Liver (tissue), 3 donors: ENCODE results near the gene MAGEA4.

Experiments
- EGR1 ChIP-seq, 2 donors: IDR thresholded peaks; 2 replicates each; pipeline ENCODE4 v1.6.1; 2016 to 2018; ENCODE audit warnings: antibody characterized with exemption in 2 of 2, low read depth in 2 of 2
- GABPA ChIP-seq, 2 donors: IDR thresholded peaks in 1 of 2; conservative IDR thresholded peaks in 1 of 2; 2 replicates each; pipeline ENCODE4 v1.6.1; 2016; ENCODE audit warnings: antibody characterized with exemption in 2 of 2, mild to moderate bottlenecking in 1 of 2, moderate library complexity in 1 of 2
- HNF4G ChIP-seq: IDR thresholded peaks from 2 replicates; pipeline ENCODE4 v1.6.1; 2016; ENCODE audit warnings: antibody characterized with exemption
- JUND ChIP-seq, 2 donors: IDR thresholded peaks; 2 replicates each; pipeline ENCODE4 v1.6.1; 2016; ENCODE audit warnings: antibody characterized with exemption in 2 of 2
- NR2F2 ChIP-seq: IDR thresholded peaks from 2 replicates; pipeline ENCODE4 v1.6.1; 2016; ENCODE audit warnings: antibody characterized with exemption
- RAD21 ChIP-seq, 2 donors: IDR thresholded peaks; 2 replicates each; pipeline ENCODE4 v1.6.1; 2016; ENCODE audit warnings: antibody characterized with exemption in 2 of 2, mild to moderate bottlenecking in 2 of 2
- SP1 ChIP-seq: IDR thresholded peaks from 2 replicates; pipeline ENCODE4 v1.6.1; 2018; ENCODE audit warnings: antibody characterized with exemption, mild to moderate bottlenecking
- TAF1 ChIP-seq: conservative IDR thresholded peaks from 2 replicates; pipeline ENCODE4 v1.6.1; 2016; ENCODE audit warnings: antibody characterized with exemption, mild to moderate bottlenecking
- YY1 ChIP-seq: IDR thresholded peaks from 2 replicates; pipeline ENCODE4 v1.6.1; 2016; ENCODE audit warnings: antibody characterized with exemption, mild to moderate bottlenecking
- TF ChIP-seq, protein P1 (sequence below): fragments of 150-350 bp; IDR thresholded peaks from 2 replicates; pipeline ENCODE4 v1.5.1; 2017; ENCODE audit warnings: improper control_type of control experiment, low read depth, low read length; ENCODE audit not compliant: missing input control
- TF ChIP-seq, protein P2 (sequence below): IDR thresholded peaks from 2 replicates; pipeline ENCODE4 v1.6.1; 2016; ENCODE audit warnings: antibody characterized with exemption
- TF ChIP-seq, protein P3 (sequence below): IDR thresholded peaks from 2 replicates; pipeline ENCODE4 v1.6.1; 2016; ENCODE audit warnings: antibody characterized with exemption
- TF ChIP-seq, protein P4 (sequence below): IDR thresholded peaks from 2 replicates; pipeline ENCODE4 v1.6.1; 2016; ENCODE audit warnings: antibody characterized with exemption
- TF ChIP-seq, protein P5 (sequence below): IDR thresholded peaks from 2 replicates; pipeline ENCODE4 v1.6.1; 2016; ENCODE audit warnings: antibody characterized with exemption, mild to moderate bottlenecking
- donor health status: healthy.
- donor health status: healthy.

DNA sequence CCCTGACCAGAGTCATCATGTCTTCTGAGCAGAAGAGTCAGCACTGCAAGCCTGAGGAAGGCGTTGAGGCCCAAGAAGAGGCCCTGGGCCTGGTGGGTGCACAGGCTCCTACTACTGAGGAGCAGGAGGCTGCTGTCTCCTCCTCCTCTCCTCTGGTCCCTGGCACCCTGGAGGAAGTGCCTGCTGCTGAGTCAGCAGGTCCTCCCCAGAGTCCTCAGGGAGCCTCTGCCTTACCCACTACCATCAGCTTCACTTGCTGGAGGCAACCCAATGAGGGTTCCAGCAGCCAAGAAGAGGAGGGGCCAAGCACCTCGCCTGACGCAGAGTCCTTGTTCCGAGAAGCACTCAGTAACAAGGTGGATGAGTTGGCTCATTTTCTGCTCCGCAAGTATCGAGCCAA lies 11.0 kb downstream of the MAGEA4 start:
- TF ChIP-seq GABPA (IDR thresholded peaks at IDR 0.05 in 1 of 2, conservative IDR thresholded peaks at IDR 0.05 in 1 of 2): no peak
- TF ChIP-seq TAF1: no peak
- no peak for TF ChIP-seq SP1
- no peak for TF ChIP-seq YY1
- TF ChIP-seq JUND (IDR thresholded peaks at IDR 0.05): no peak
- TF ChIP-seq RAD21 (IDR thresholded peaks at IDR 0.05): no peak
- TF ChIP-seq, protein P1, sequence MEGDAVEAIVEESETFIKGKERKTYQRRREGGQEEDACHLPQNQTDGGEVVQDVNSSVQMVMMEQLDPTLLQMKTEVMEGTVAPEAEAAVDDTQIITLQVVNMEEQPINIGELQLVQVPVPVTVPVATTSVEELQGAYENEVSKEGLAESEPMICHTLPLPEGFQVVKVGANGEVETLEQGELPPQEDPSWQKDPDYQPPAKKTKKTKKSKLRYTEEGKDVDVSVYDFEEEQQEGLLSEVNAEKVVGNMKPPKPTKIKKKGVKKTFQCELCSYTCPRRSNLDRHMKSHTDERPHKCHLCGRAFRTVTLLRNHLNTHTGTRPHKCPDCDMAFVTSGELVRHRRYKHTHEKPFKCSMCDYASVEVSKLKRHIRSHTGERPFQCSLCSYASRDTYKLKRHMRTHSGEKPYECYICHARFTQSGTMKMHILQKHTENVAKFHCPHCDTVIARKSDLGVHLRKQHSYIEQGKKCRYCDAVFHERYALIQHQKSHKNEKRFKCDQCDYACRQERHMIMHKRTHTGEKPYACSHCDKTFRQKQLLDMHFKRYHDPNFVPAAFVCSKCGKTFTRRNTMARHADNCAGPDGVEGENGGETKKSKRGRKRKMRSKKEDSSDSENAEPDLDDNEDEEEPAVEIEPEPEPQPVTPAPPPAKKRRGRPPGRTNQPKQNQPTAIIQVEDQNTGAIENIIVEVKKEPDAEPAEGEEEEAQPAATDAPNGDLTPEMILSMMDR: no peak
- TF ChIP-seq, protein P2, sequence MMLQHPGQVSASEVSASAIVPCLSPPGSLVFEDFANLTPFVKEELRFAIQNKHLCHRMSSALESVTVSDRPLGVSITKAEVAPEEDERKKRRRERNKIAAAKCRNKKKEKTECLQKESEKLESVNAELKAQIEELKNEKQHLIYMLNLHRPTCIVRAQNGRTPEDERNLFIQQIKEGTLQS: no peak
- no peak for TF ChIP-seq EGR1 (IDR thresholded peaks at IDR 0.05; ENCODE audit: low read depth in 2 of 2)
- TF ChIP-seq, protein P3, sequence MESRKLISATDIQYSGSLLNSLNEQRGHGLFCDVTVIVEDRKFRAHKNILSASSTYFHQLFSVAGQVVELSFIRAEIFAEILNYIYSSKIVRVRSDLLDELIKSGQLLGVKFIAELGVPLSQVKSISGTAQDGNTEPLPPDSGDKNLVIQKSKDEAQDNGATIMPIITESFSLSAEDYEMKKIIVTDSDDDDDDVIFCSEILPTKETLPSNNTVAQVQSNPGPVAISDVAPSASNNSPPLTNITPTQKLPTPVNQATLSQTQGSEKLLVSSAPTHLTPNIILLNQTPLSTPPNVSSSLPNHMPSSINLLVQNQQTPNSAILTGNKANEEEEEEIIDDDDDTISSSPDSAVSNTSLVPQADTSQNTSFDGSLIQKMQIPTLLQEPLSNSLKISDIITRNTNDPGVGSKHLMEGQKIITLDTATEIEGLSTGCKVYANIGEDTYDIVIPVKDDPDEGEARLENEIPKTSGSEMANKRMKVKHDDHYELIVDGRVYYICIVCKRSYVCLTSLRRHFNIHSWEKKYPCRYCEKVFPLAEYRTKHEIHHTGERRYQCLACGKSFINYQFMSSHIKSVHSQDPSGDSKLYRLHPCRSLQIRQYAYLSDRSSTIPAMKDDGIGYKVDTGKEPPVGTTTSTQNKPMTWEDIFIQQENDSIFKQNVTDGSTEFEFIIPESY: no peak
- TF ChIP-seq NR2F2: no peak
- TF ChIP-seq, protein P4, sequence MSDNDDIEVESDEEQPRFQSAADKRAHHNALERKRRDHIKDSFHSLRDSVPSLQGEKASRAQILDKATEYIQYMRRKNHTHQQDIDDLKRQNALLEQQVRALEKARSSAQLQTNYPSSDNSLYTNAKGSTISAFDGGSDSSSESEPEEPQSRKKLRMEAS: no peak
- TF ChIP-seq, protein P5, sequence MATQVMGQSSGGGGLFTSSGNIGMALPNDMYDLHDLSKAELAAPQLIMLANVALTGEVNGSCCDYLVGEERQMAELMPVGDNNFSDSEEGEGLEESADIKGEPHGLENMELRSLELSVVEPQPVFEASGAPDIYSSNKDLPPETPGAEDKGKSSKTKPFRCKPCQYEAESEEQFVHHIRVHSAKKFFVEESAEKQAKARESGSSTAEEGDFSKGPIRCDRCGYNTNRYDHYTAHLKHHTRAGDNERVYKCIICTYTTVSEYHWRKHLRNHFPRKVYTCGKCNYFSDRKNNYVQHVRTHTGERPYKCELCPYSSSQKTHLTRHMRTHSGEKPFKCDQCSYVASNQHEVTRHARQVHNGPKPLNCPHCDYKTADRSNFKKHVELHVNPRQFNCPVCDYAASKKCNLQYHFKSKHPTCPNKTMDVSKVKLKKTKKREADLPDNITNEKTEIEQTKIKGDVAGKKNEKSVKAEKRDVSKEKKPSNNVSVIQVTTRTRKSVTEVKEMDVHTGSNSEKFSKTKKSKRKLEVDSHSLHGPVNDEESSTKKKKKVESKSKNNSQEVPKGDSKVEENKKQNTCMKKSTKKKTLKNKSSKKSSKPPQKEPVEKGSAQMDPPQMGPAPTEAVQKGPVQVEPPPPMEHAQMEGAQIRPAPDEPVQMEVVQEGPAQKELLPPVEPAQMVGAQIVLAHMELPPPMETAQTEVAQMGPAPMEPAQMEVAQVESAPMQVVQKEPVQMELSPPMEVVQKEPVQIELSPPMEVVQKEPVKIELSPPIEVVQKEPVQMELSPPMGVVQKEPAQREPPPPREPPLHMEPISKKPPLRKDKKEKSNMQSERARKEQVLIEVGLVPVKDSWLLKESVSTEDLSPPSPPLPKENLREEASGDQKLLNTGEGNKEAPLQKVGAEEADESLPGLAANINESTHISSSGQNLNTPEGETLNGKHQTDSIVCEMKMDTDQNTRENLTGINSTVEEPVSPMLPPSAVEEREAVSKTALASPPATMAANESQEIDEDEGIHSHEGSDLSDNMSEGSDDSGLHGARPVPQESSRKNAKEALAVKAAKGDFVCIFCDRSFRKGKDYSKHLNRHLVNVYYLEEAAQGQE: no peak
- no peak for TF ChIP-seq HNF4G
